ENCODE data around the gene RBP3. TPM values are rescaled to one million over a fixed set of nuclear protein-coding genes. Genes with fewer than 3 reads are reported as not detected.
A peak's percentile ranks its signal among the peaks of the same experiment; 100 is the strongest.

Gene RBP3
- total and polyA plus RNA-seq, 2 of the 4 experiments (the other 2 are of a cell fraction) = not detected

GRCh38 chr10:47340608-47341170 lies 7.5 kb upstream of the RBP3 start:
- no peak overlapping the region for H2BK5ac ChIP-seq (ENCODE audit: low read depth, low read length, poor library complexity, severe bottlenecking)
- no peak overlapping the region for H4K5ac ChIP-seq (ENCODE audit: low read depth, low read length)
- H3K36me3 ChIP-seq (ENCODE audit: control insufficient read depth, insufficient read depth, low read length) = no peaks in the 10 kb centered on the region
- ATAC-seq (ENCODE audit: low read depth) (peak; percentile 68), DNase-seq (peak; percentile 60)
- H3K56ac ChIP-seq (ENCODE audit: extremely low read depth, insufficient read depth, low read length) = no peak overlapping the region
- H3K79me1 ChIP-seq (ENCODE audit: low read depth in 1 of 2, low read length in 2 of 2) = no peaks in the 10 kb centered on the region
- no peak overlapping the region for H3K4me2 ChIP-seq (ENCODE audit: low read depth, low read length)
- H3K4me1 ChIP-seq (ENCODE audit: control insufficient read depth, insufficient read depth, low read length) = peaks cover 1% of the 10 kb centered on the region; the same call in 1 of the 2 replicates
- H3K4me3 ChIP-seq (ENCODE audit: insufficient read depth, low read depth, low read length) = no peak overlapping the region
- no peaks in the 10 kb centered on the region for H3K9me3 ChIP-seq (ENCODE audit: control insufficient read depth, insufficient read depth, low read length)
- no peak overlapping the region for H3K9ac ChIP-seq (ENCODE audit: low read depth, low read length)
- H3K27me3 ChIP-seq (ENCODE audit: control insufficient read depth, insufficient read depth, low read length) = peaks cover 15% of the 10 kb centered on the region
- no peaks in the 10 kb centered on the region for H4K20me1 ChIP-seq (ENCODE audit: insufficient read depth, low read length)
- H3K9me1 ChIP-seq (ENCODE audit: insufficient read depth, low read length) = no peaks in the 10 kb centered on the region
- no peak overlapping the region for H3K4ac ChIP-seq (ENCODE audit: low read depth, low read length)
- in situ Hi-C loops (cut with MboI; ENCODE audit: low sequenced_read_pairs) = no loop called here
- H3K23ac ChIP-seq (ENCODE audit: low read depth, low read length) = no peak overlapping the region
- no peak overlapping the region for H2AK9ac ChIP-seq (replicated peaks; ENCODE audit: low read depth, low read length, poor library complexity)
- H3K27ac ChIP-seq (ENCODE audit: insufficient read depth, low read length) = no peak overlapping the region
- H2AK5ac ChIP-seq (ENCODE audit: low read depth, low read length) = no peak overlapping the region
- no peak overlapping the region for H3K14ac ChIP-seq (replicated peaks; ENCODE audit: low read depth, low read length)
- dilution Hi-C loops (cut with HindIII; ENCODE audit: low sequenced_read_pairs, unreplicated experiment) = no loop called here
- H4K8ac ChIP-seq (ENCODE audit: low read depth in 2 of 2, low read length in 2 of 2) = no peak overlapping the region
- POLR2A ChIA-PET (ENCODE audit: unreplicated experiment) = no interaction called here
- no peak overlapping the region for H2BK15ac ChIP-seq (ENCODE audit: low read depth, low read length)
- WGBS, 2 experiments (ENCODE audit: extremely low coverage in 2 of 2, insufficient read length in 1 of 2) = no CpG with 5 or more reads among the region's 5 CpGs
- intact Hi-C loops (cut with micrococcal nuclease) = no loop called here
- CTCF ChIA-PET = interaction anchor here (1.0 kb wide), 2 partner anchors 26 to 293 kb away, joined by 3 to 4 read pairs; no protein-coding TSS in a partner anchor
- no peak overlapping the region for H3K18ac ChIP-seq (ENCODE audit: low read depth, low read length)
- no peak for TF ChIP-seq ELK1 (IDR thresholded peaks at IDR 0.05; ENCODE audit: borderline replicate concordance, low read depth, low read length)
- peak; percentile 81 for TF ChIP-seq RAD21 (IDR thresholded peaks at IDR 0.05; ENCODE audit: low read length)
- no peak for TF ChIP-seq CHD1 (IDR thresholded peaks at IDR 0.05; ENCODE audit: low read depth, low read length)
- TF ChIP-seq USF2 (IDR thresholded peaks at IDR 0.05; ENCODE audit: low read depth, low read length) = 0 out of 2 replicates have a peak, but pooled peaks have one; percentile 3
- no peak for TF ChIP-seq MAZ (IDR thresholded peaks at IDR 0.05; ENCODE audit: borderline replicate concordance, low read depth, low read length)
- peak; percentile 85 for TF ChIP-seq CTCF (conservative IDR thresholded peaks at IDR 0.05; ENCODE audit: low read depth, low read length)
- peak; percentile 70 for TF ChIP-seq SMC3 (IDR thresholded peaks at IDR 0.05; ENCODE audit: low read depth, low read length)
- no peak for TF ChIP-seq POLR2A (IDR thresholded peaks at IDR 0.05; ENCODE audit: low read depth, low read length)
- no peak for TF ChIP-seq RCOR1 (IDR thresholded peaks at IDR 0.05; ENCODE audit: insufficient replicate concordance, low read length)
- peak overlapping the region; percentile 46 for H2AFZ ChIP-seq (replicated peaks; ENCODE audit: low read length, poor library complexity)
- H2BK20ac ChIP-seq (ENCODE audit: low read depth, low read length) = no peak overlapping the region
- no TSS peak for BruUV-seq (replicated peaks)
- H4K91ac ChIP-seq (ENCODE audit: insufficient read depth, low read depth, low read length) = no peak overlapping the region
- H2BK120ac ChIP-seq (ENCODE audit: low read depth, low read length) = no peak overlapping the region

Measured in IMR-90 (cell line).